22Rv1 (cell line): ENCODE measurements around the gene MFAP4.

Experiments used
- CTCF ChIP-seq: fragments of 450-650 bp; IDR thresholded peaks from 2 replicates; pipeline ENCODE4 v1.5.1; 2017; ENCODE audit warnings: mild to moderate bottlenecking
- ZFX ChIP-seq: fragments of 450-650 bp; IDR thresholded peaks from 2 replicates; pipeline ENCODE4 v1.6.1; 2017; ENCODE audit warnings: antibody characterized with exemption, borderline replicate concordance

DNA sequence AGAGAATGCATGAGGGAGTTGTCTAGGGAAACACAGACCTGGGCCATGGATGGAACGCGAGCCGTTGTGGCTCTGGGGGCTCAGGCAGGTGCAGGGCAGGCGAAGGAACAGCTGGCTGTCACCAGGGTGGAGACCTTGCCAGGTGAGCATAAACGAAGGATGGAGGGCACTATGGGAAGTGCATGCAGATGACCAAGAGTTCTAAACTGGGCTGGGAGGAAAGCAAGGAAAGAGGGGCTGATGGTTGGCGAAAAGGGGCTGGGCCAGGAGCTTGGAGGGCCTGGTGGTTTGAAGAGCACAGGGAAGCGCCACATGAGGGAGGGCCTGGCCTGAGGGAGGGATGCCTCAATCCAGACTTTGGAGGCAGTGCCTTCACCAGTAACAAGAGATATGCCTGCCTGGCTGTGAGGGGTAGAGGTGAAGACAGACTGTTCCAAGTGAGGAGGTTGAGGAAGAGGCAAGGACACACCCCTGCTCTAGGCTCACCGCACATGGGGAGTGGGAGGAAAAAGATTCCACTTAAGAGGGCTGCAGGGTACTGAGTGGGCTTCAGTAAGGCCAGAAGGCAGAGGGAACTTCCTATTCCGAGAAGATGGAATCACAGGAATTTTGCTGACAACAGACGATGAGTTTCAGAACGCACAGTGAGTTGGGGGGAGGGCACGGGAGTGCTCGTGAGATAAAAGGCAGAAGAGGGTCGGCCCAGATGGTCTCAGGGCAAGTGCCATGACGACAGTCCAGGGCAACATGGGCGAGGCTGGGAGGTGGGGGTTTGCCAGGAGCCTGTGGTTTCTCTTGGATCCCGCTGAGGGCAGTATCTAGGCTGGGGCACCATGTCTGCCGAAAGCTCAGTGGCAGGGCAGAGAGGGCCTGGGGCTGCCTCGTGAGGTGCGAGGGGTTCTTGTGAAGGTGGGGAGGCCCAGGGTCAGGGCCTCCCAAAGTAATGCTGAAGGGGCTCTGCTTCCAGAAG lies 45.1 kb downstream of the MFAP4 start:
- TF ChIP-seq CTCF (no peak), ZFX (no peak)
